PFSK-1 (cell line): ENCODE measurements around the gene PPP1R1B.

Source experiments
- POLR2AphosphoS5 ChIP-seq: IDR thresholded peaks from 2 replicates; pipeline ENCODE4 v1.6.1; 2012; ENCODE audit warnings: low read depth, mild to moderate bottlenecking, control low read depth, low read length, moderate library complexity
- SIN3A ChIP-seq: IDR thresholded peaks from 2 replicates; pipeline ENCODE4 v1.6.1; 2012; ENCODE audit warnings: mild to moderate bottlenecking, low read length, moderate library complexity, borderline replicate concordance; ENCODE audit not compliant: insufficient read depth
- TAF1 ChIP-seq: IDR thresholded peaks from 2 replicates; pipeline ENCODE4 v1.6.1; 2012; ENCODE audit warnings: low read length, control low read depth, borderline replicate concordance; ENCODE audit not compliant: insufficient read depth
- TF ChIP-seq, protein P1 (sequence below), 2 experiments: IDR thresholded peaks; 2 replicates each; pipeline versions ENCODE4 v1.6.1 to v1.8.0; 2011 to 2012; ENCODE audit warnings: low read depth in 2 of 2, low read length in 2 of 2, control low read depth in 1 of 2, inconsistent platforms in 1 of 2, mild to moderate bottlenecking in 1 of 2, moderate library complexity in 1 of 2; ENCODE audit not compliant: insufficient read depth in 1 of 2

DNA sequence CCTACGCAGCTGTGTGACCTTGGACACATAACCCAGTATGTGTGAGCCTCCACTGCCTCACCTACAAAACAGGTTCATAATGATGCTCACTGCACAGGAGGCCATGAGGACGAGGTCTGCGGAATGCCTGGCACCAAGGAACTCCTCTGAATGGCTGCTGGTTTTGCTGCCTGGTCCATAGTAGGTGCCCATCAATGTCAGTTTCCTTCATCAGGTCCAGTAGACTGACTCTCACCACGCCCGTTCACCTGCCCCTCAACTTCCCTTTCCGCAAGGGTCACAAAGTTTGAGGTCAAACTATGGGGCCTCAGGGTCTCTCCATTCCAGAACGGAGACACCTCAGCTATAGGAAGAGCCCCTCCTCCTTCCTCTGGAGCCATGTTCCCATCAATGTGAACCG, 50.3 kb downstream of the PPP1R1B start:
- TF ChIP-seq POLR2AphosphoS5 (no peak), TAF1 (no peak), SIN3A (no peak)
- TF ChIP-seq, protein P1, sequence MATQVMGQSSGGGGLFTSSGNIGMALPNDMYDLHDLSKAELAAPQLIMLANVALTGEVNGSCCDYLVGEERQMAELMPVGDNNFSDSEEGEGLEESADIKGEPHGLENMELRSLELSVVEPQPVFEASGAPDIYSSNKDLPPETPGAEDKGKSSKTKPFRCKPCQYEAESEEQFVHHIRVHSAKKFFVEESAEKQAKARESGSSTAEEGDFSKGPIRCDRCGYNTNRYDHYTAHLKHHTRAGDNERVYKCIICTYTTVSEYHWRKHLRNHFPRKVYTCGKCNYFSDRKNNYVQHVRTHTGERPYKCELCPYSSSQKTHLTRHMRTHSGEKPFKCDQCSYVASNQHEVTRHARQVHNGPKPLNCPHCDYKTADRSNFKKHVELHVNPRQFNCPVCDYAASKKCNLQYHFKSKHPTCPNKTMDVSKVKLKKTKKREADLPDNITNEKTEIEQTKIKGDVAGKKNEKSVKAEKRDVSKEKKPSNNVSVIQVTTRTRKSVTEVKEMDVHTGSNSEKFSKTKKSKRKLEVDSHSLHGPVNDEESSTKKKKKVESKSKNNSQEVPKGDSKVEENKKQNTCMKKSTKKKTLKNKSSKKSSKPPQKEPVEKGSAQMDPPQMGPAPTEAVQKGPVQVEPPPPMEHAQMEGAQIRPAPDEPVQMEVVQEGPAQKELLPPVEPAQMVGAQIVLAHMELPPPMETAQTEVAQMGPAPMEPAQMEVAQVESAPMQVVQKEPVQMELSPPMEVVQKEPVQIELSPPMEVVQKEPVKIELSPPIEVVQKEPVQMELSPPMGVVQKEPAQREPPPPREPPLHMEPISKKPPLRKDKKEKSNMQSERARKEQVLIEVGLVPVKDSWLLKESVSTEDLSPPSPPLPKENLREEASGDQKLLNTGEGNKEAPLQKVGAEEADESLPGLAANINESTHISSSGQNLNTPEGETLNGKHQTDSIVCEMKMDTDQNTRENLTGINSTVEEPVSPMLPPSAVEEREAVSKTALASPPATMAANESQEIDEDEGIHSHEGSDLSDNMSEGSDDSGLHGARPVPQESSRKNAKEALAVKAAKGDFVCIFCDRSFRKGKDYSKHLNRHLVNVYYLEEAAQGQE (IDR thresholded peaks at IDR 0.05; ENCODE audit: insufficient read depth in 1 of 2, low read depth in 2 of 2, low read length in 2 of 2): no peak
